Measurements from ENCODE around the gene EMC1.

Gene EMC1

GRCh38 chr1:19202396-19202795 lies 48.9 kb downstream of the EMC1 start:
- H3K36me3 ChIP-seq: peaks cover 45% of the 10 kb centered on the region
- H3K9me3 ChIP-seq: no peaks in the 10 kb centered on the region
- peaks cover 11 to 16% of the 10 kb centered on the region in 2 experiments for H3K4me1 ChIP-seq (ENCODE audit: control insufficient read depth in 1 of 2, insufficient read depth in 1 of 2, low read depth in 1 of 2, low read length in 1 of 2)

GRCh38 chr1:19199969-19200604 lies 51.2 kb downstream of the EMC1 start:
- Histone ChIP-seq H3K9me3 (no peaks in the 10 kb centered on the region), H3K27me3 (no peaks in the 10 kb centered on the region), H3K36me3 (peaks cover 67% of the 10 kb centered on the region), H3K27ac (no peak overlapping the region), H3K4me3 (ENCODE audit: low read depth in 1 of 2, low read length in 1 of 2) (no peak overlapping the region), H3K4me1 (ENCODE audit: control insufficient read depth in 1 of 2, insufficient read depth in 1 of 2, low read depth in 1 of 2, low read length in 1 of 2) (peaks cover 9 to 10% of the 10 kb centered on the region in 2 experiments)
- no peak for TF ChIP-seq CTCF (IDR thresholded peaks at IDR 0.05)

More at GRCh38 chr1:19202396-19202795, 48.9 kb downstream of the EMC1 start:
- Histone ChIP-seq H3K4me3 (ENCODE audit: low read depth in 1 of 2, low read length in 1 of 2) (no peak overlapping the region), H3K27me3 (no peaks in the 10 kb centered on the region), H3K27ac (no peak overlapping the region)
- TF ChIP-seq CTCF (IDR thresholded peaks at IDR 0.05): no peak

GRCh38 chr1:19199329-19199968 lies 51.9 kb downstream of the EMC1 start:
- Histone ChIP-seq H3K9me3 (no peaks in the 10 kb centered on the region), H3K27me3 (no peaks in the 10 kb centered on the region), H3K4me1 (ENCODE audit: control insufficient read depth in 1 of 2, insufficient read depth in 1 of 2, low read depth in 1 of 2, low read length in 1 of 2) (peaks cover 3 to 4% of the 10 kb centered on the region in 2 experiments), H3K27ac (no peak overlapping the region), H3K4me3 (ENCODE audit: low read depth in 1 of 2, low read length in 1 of 2) (no peak overlapping the region), H3K36me3 (peaks cover 74% of the 10 kb centered on the region)
- no peak for TF ChIP-seq CTCF (IDR thresholded peaks at IDR 0.05)

- H3K27me3 ChIP-seq: no peaks in the 10 kb centered on the region
- H3K27ac ChIP-seq: no peak overlapping the region
- no peaks in the 10 kb centered on the region for H3K9me3 ChIP-seq
- TF ChIP-seq CTCF (IDR thresholded peaks at IDR 0.05): no peak
- H3K4me3 ChIP-seq (ENCODE audit: low read depth in 1 of 2, low read length in 1 of 2): no peak overlapping the region
- H3K4me1 ChIP-seq (ENCODE audit: control insufficient read depth in 1 of 2, insufficient read depth in 1 of 2, low read depth in 1 of 2, low read length in 1 of 2): no peaks in the 10 kb centered on the region
- H3K36me3 ChIP-seq: peaks cover 80% of the 10 kb centered on the region
Measured at GRCh38 chr1:19198820-19199219, 52.5 kb downstream of the EMC1 start.

GRCh38 chr1:19197845-19198244 lies 53.5 kb downstream of the EMC1 start:
- H3K27ac ChIP-seq: no peak overlapping the region
- no peak for TF ChIP-seq CTCF (IDR thresholded peaks at IDR 0.05)
- H3K4me3 ChIP-seq (ENCODE audit: low read depth in 1 of 2, low read length in 1 of 2): no peak overlapping the region
- peaks cover 90% of the 10 kb centered on the region for H3K36me3 ChIP-seq
- H3K27me3 ChIP-seq: no peaks in the 10 kb centered on the region
- no peaks in the 10 kb centered on the region for H3K9me3 ChIP-seq
- no peaks in the 10 kb centered on the region for H3K4me1 ChIP-seq (ENCODE audit: control insufficient read depth in 1 of 2, insufficient read depth in 1 of 2, low read depth in 1 of 2, low read length in 1 of 2)

Measured in neutrophil (primary cell).